SK-N-MC (cell line): ENCODE data around the gene APOE.

ENCODE experiments used
- EZH2 ChIP-seq: fragments of 200-600 bp; sonication (generic); IDR thresholded peaks from one replicate; pipeline ENCODE4 v1.6.1; 2017; ENCODE audit warnings: antibody characterized with exemption
- FOXP2 ChIP-seq: optimal IDR thresholded peaks from 2 replicates; pipeline ENCODE3; 2011; ENCODE audit warnings: mild to moderate bottlenecking, moderate library complexity; ENCODE audit not compliant: insufficient read depth; ENCODE audit errors: extremely low read length, control extremely low read depth
- POLR2AphosphoS5 ChIP-seq: IDR thresholded peaks from 2 replicates; pipeline ENCODE4 v1.6.1; 2012; ENCODE audit warnings: mild to moderate bottlenecking, low read depth, low read length, borderline replicate concordance

DNA sequence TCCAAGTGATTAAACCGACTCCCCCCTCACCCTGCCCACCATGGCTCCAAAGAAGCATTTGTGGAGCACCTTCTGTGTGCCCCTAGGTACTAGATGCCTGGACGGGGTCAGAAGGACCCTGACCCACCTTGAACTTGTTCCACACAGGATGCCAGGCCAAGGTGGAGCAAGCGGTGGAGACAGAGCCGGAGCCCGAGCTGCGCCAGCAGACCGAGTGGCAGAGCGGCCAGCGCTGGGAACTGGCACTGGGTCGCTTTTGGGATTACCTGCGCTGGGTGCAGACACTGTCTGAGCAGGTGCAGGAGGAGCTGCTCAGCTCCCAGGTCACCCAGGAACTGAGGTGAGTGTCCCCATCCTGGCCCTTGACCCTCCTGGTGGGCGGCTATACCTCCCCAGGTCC lies 2.0 kb downstream of the APOE start:
- TF ChIP-seq EZH2 (no peak), POLR2AphosphoS5 (no peak), FOXP2 (no peak)
